Uterus (tissue), 4 donors: Measurements from ENCODE around the gene ATP11A. TPM values are rescaled to one million over a fixed set of nuclear protein-coding genes. Genes with fewer than 3 reads are reported as not detected.

Source experiments
- DNase-seq, 2 donors: peaks; one replicate each; pipeline ENCODE4 v3.0.0-alpha.2; 2019 to 2020
- H3K27ac ChIP-seq, 2 donors: fragments of 200-600 bp; sonication (generic); 1 replicate in 1 of 2; 2 replicates in 1 of 2; pipeline ENCODE4 v1.5.1; 2016 to 2018
- H3K27me3 ChIP-seq, 2 donors: fragments of 200-600 bp; sonication (generic); one replicate each; pipeline ENCODE4 v1.5.1; 2018 to 2019; ENCODE audit warnings: control low read depth in 1 of 2
- H3K36me3 ChIP-seq, 2 donors: fragments of 200-600 bp; sonication (generic); one replicate each; pipeline ENCODE4 v1.5.1; 2019; ENCODE audit warnings: control low read depth in 1 of 2
- H3K4me1 ChIP-seq, 2 donors: fragments of 200-600 bp; sonication (generic); one replicate each; pipeline ENCODE4 v1.5.1; 2018 to 2019; ENCODE audit warnings: control low read depth in 1 of 2
- H3K4me3 ChIP-seq, 2 donors: fragments of 200-600 bp; sonication (generic); 1 replicate in 1 of 2; 2 replicates in 1 of 2; pipeline ENCODE4 v1.5.1; 2018 to 2019; ENCODE audit warnings: mild to moderate bottlenecking in 1 of 2
- H3K9me3 ChIP-seq, 2 donors: fragments of 200-600 bp; sonication (generic); one replicate each; pipeline ENCODE4 v1.5.1; 2019; ENCODE audit warnings: control low read depth in 1 of 2
- POLR2A ChIP-seq, 2 donors: fragments of 450-650 bp; IDR thresholded peaks; one replicate each; pipeline ENCODE4 v1.6.1; 2016; ENCODE audit warnings: antibody characterized with exemption in 2 of 2, mild to moderate bottlenecking in 1 of 2, moderate library complexity in 1 of 2
- intact Hi-C: fragments of 100-400 bp; cut with DNase I; formaldehyde crosslinking; loops from one replicate; pipeline ENCODE4 v1.15.1; 2023; ENCODE audit warnings: low total_unique reads
- total RNA-seq, 4 donors: library from RNA; depleted of rRNA in 3 of 4; stranded (reverse); fragments of >200 nt in 3 of 4; gene quantifications; one replicate each; pipeline versions ENCODE4 v1.1.0 to v1.2.4, GENCODE V29; 2014 to 2023
- TF ChIP-seq, protein P1 (sequence below), 4 experiments: fragments of 200-600 bp in 2 of 4; fragments of 450-650 bp in 2 of 4; sonication (generic) in 2 of 4; IDR thresholded peaks; one replicate each; pipeline ENCODE4 v1.5.1; 2016 to 2019; ENCODE audit warnings: antibody characterized with exemption in 4 of 4, mild to moderate bottlenecking in 2 of 4, moderate library complexity in 1 of 4
- donor health status: DM: yes; HTN: yes; CAD: no.

ATP11A gene
- total RNA-seq, 4 donors from 2014 or later: 12.8 to 149 (median 22.8) TPM

DNA sequence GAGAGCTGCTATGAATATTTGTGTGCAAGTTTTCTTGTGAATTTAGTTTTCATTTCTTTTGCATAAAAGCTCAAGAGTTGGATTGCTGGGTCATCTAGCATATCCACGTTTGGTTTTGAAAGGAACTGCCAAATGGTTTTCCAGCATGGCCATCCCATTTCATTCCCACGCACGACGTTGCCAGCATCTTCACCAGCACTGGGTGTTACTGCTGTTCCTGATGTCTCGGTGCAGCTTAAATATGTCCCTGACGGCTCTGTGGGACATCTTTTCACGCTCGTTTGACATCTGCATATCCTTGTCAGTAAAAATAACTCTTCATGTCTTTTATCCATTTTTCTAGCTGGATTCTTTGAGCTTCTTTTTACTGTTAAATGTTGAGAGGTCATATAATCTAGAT, 123.7 kb downstream of the ATP11A start:
- no peak overlapping the region for H3K4me3 ChIP-seq
- peak overlapping the region in 1 of 2 donors; percentile 53 for H3K27ac ChIP-seq
- no peaks in the 10 kb centered on the region for H3K27me3 ChIP-seq
- H3K4me1 ChIP-seq: no peaks in the 10 kb centered on the region
- no peak for TF ChIP-seq POLR2A (IDR thresholded peaks at IDR 0.05)
- TF ChIP-seq, protein P1, sequence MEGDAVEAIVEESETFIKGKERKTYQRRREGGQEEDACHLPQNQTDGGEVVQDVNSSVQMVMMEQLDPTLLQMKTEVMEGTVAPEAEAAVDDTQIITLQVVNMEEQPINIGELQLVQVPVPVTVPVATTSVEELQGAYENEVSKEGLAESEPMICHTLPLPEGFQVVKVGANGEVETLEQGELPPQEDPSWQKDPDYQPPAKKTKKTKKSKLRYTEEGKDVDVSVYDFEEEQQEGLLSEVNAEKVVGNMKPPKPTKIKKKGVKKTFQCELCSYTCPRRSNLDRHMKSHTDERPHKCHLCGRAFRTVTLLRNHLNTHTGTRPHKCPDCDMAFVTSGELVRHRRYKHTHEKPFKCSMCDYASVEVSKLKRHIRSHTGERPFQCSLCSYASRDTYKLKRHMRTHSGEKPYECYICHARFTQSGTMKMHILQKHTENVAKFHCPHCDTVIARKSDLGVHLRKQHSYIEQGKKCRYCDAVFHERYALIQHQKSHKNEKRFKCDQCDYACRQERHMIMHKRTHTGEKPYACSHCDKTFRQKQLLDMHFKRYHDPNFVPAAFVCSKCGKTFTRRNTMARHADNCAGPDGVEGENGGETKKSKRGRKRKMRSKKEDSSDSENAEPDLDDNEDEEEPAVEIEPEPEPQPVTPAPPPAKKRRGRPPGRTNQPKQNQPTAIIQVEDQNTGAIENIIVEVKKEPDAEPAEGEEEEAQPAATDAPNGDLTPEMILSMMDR (IDR thresholded peaks at IDR 0.05): no peak
- H3K36me3 ChIP-seq: no peaks in the 10 kb centered on the region
- H3K9me3 ChIP-seq: no peaks in the 10 kb centered on the region
- no peak for DNase-seq
- intact Hi-C loops: no loop called here

DNA sequence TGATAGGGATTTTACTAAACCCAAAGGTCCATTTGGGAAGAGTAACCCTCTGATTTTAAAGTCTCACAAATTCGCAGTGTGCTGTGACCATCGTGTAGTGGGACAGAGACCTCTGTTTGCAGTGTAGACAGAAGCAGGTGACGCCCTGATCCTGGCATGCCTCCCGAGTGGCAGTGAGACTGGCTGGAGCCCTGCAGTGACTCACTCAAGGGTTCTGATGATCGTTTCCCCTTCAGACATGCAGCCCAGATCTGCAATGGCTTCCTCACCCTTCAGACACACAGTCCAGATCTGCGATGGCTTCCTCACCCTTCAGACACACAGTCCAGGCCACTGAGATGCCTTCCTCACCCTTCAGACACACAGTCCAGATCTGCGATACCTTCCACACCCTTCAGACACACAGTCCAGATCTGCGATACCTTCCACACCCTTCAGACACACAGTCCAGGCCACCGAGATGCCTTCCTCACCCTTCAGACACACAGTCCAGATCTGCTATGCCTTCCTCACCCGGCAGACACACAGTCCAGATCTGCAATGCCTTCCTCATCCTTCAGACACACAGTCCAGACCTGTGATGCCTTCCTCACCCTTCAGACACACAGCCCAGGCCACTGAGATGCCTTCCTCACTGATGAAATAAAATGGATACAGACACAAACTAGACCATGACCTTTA, 125.2 kb downstream of the ATP11A start:
- intact Hi-C loops: no loop called here
- no peak for DNase-seq
- no peak overlapping the region for H3K4me3 ChIP-seq
- no peaks in the 10 kb centered on the region for H3K9me3 ChIP-seq
- no peaks in the 10 kb centered on the region for H3K4me1 ChIP-seq
- no peaks in the 10 kb centered on the region for H3K27me3 ChIP-seq
- no peaks in the 10 kb centered on the region for H3K36me3 ChIP-seq
- H3K27ac ChIP-seq: no peak overlapping the region
- TF ChIP-seq, protein P1 (IDR thresholded peaks at IDR 0.05): no peak
- no peak for TF ChIP-seq POLR2A (IDR thresholded peaks at IDR 0.05)

DNA sequence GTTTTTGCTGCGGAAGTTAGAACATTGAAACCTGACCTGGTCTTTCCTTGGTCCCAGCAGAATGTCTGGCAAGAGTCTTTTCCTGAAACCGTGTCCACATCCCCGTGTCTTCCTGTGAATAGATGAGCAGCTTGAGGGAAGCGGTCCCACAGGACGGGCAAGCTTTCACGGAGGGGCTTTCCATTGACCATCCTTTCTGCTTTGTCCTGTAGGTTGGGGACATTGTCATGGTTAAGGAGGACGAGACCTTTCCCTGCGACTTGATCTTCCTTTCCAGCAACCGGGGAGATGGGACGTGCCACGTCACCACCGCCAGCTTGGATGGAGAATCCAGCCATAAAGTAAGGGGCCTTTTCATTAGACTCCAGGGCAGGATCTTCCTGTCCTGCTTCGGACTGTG, 126.0 kb downstream of the ATP11A start:
- no peaks in the 10 kb centered on the region for H3K9me3 ChIP-seq
- H3K27ac ChIP-seq: no peak overlapping the region
- TF ChIP-seq, protein P1 (IDR thresholded peaks at IDR 0.05): no peak
- no peak for TF ChIP-seq POLR2A (IDR thresholded peaks at IDR 0.05)
- no peaks in the 10 kb centered on the region for H3K4me1 ChIP-seq
- no peaks in the 10 kb centered on the region for H3K36me3 ChIP-seq
- no peak for DNase-seq
- intact Hi-C loops: no loop called here
- no peak overlapping the region for H3K4me3 ChIP-seq
- no peaks in the 10 kb centered on the region for H3K27me3 ChIP-seq

DNA sequence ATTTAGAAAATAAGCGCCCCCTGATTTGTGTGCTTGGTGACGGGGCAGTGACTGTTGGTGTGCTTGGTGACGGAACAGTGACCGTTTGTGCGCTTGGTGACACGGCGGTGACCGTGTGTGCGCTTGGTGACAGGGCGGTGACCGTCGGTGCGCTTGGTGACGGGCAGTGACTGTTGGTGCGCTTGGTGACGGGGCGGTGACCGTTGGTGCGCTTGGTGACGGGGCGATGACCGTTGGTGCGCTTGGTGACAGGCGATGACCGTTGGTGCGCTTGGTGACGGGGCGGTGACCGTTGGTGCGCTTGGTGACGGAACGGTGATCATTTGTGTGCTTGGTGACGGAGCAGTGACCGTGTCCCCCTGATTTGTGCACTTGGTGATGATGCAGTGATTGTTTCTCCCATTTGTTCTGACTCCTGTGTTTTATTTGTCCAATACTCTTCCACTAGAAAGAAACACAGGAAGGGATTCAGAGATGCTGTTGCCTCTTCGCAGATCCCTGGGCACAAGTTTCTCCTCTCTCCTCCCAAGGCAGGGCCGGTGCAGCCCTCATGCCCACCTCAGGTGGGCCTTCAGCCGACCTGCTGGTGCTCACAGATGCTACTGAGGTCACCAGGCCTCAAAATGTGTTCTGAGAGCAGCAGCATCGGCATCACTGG, 128.3 kb downstream of the ATP11A start:
- no peak for DNase-seq
- H3K27ac ChIP-seq: no peak overlapping the region
- H3K27me3 ChIP-seq: no peaks in the 10 kb centered on the region
- H3K36me3 ChIP-seq: no peaks in the 10 kb centered on the region
- TF ChIP-seq, protein P1 (IDR thresholded peaks at IDR 0.05): no peak
- no peak for TF ChIP-seq POLR2A (IDR thresholded peaks at IDR 0.05)
- intact Hi-C loops: no loop called here
- no peaks in the 10 kb centered on the region for H3K9me3 ChIP-seq
- H3K4me3 ChIP-seq: no peak overlapping the region
- no peaks in the 10 kb centered on the region for H3K4me1 ChIP-seq

- Histone ChIP-seq H3K27ac (no peak overlapping the region), H3K4me1 (no peaks in the 10 kb centered on the region), H3K27me3 (no peaks in the 10 kb centered on the region), H3K36me3 (no peaks in the 10 kb centered on the region), H3K9me3 (no peaks in the 10 kb centered on the region), H3K4me3 (no peak overlapping the region)
- no peak for TF ChIP-seq POLR2A (IDR thresholded peaks at IDR 0.05)
- TF ChIP-seq, protein P1 (IDR thresholded peaks at IDR 0.05): no peak
- intact Hi-C loops: no loop called here
- DNase-seq: no peak
Measured at GRCh38 chr13:112818698-112819045, 128.8 kb downstream of the ATP11A start.
